GM12878 (cell line): Measurements from ENCODE around the gene TPST1. TPM values are rescaled to one million over a fixed set of nuclear protein-coding genes. Genes with fewer than 3 reads are reported as not detected.

Experiments
- ATAC-seq: fragments of 200-7000 bp; cut with Tn5 transposase; 3 replicates; pipeline ENCODE4 v1.9.1; 2020; ENCODE audit warnings: mild to moderate bottlenecking, moderate library complexity
- BruUV-seq: library from RNA; stranded (reverse); fragments of 400-500 nt; replicated peaks from 2 replicates; lab custom pipeline; 2021; lab: Mats Ljungman, UMichigan
- CTCF ChIA-PET: fragments of 300-600 bp; sonication (Branson Sonifier 250); formaldehyde crosslinking; extraction: SDS; loops from one replicate; lab custom pipeline; 2021; ENCODE audit warnings: inconsistent platforms; lab: Yijun Ruan, JAX
- POLR2A ChIA-PET: fragments of 350-600 bp; formaldehyde crosslinking; extraction: SDS; loops from one replicate; lab custom pipeline; 2021; ENCODE audit warnings: inconsistent platforms; lab: Charles Lee
- RAD21 ChIA-PET: fragments of 300-600 bp; sonication (Branson Sonifier 250); formaldehyde crosslinking; loops from one replicate; lab custom pipeline; 2023; ENCODE audit warnings: antibody characterized with exemption; ENCODE audit not compliant: unreplicated experiment; lab: Charles Lee
- SMC1A ChIA-PET: fragments of 300-600 bp; sonication (Branson Sonifier 250); formaldehyde crosslinking; loops from one replicate; lab custom pipeline; 2023; ENCODE audit not compliant: unreplicated experiment, uncharacterized antibody; lab: Charles Lee
- DNase-seq: peaks from one replicate; pipeline ENCODE4 v3.0.0-alpha.2; 2011; ENCODE audit warnings: low read depth, low spot score
- FAIRE-seq: peaks from 3 replicates; lab custom pipeline; 2011; peaks lifted over from hg19 to GRCh38; lab: Jason Lieb, UNC
- H2AFZ ChIP-seq: 2 replicates; pipeline ENCODE4 v1.6.0; 2011; ENCODE audit warnings: low read depth, low read length, control low read depth; ENCODE audit not compliant: control insufficient read depth
- H3K27ac ChIP-seq: 2 replicates; pipeline ENCODE4 v1.5.1; 2011; ENCODE audit warnings: control low read depth; ENCODE audit not compliant: control insufficient read depth, insufficient read depth
- H3K27me3 ChIP-seq, 2 experiments: replicated peaks in 1 of 2; 2 replicates each; pipeline versions ENCODE4 v1.6.0 to v1.6.1; 2011; ENCODE audit warnings: low read length in 1 of 2; ENCODE audit not compliant: control insufficient read depth in 2 of 2, insufficient read depth in 2 of 2
- H3K36me3 ChIP-seq, 2 experiments: 2 replicates each; pipeline ENCODE4 v1.5.1; 2011; ENCODE audit warnings: low read length in 1 of 2; ENCODE audit not compliant: control insufficient read depth in 2 of 2, insufficient read depth in 2 of 2
- H3K4me1 ChIP-seq: 2 replicates; pipeline ENCODE4 v1.6.1; 2011; ENCODE audit warnings: mild to moderate bottlenecking, low read length, moderate library complexity, mixed read lengths; ENCODE audit not compliant: control insufficient read depth, insufficient read depth
- H3K4me2 ChIP-seq: 2 replicates; pipeline ENCODE4 v1.6.0; 2011; ENCODE audit warnings: control low read depth; ENCODE audit not compliant: control insufficient read depth, insufficient read depth
- H3K4me3 ChIP-seq: fragments of 200-600 bp; sonication (generic); 2 replicates; pipeline ENCODE4 v1.5.1; 2016
- H3K79me2 ChIP-seq: 2 replicates; pipeline ENCODE4 v1.6.0; 2011; ENCODE audit warnings: low read length; ENCODE audit not compliant: control insufficient read depth, insufficient read depth
- H3K9ac ChIP-seq: 2 replicates; pipeline ENCODE4 v1.8.0; 2011; ENCODE audit warnings: low read length, control low read depth, mixed read lengths; ENCODE audit not compliant: control insufficient read depth, insufficient read depth
- H3K9me3 ChIP-seq: replicated peaks from 3 replicates; pipeline ENCODE4 v1.5.1; 2011; ENCODE audit warnings: mild to moderate bottlenecking, low read length; ENCODE audit not compliant: control insufficient read depth, insufficient read depth
- H4K20me1 ChIP-seq: 2 replicates; pipeline ENCODE4 v1.6.0; 2011; ENCODE audit not compliant: control insufficient read depth, insufficient read depth
- ASH2L ChIP-seq: fragments of 300-600, 200-600 bp; sonication (generic); IDR thresholded peaks from 2 replicates; pipeline ENCODE4 v1.6.1; 2017; ENCODE audit warnings: low read depth, mild to moderate bottlenecking, borderline replicate concordance
- ATF2 ChIP-seq: IDR thresholded peaks from 2 replicates; pipeline ENCODE4 v1.6.1; 2012; ENCODE audit warnings: low read length, inconsistent platforms
- CBX3 ChIP-seq: fragments of 200-600 bp; sonication (generic); IDR thresholded peaks from 2 replicates; pipeline ENCODE4 v1.6.1; 2016; ENCODE audit warnings: low read depth, borderline replicate concordance
- CBX5 ChIP-seq: sonication (generic); IDR thresholded peaks from 2 replicates; pipeline ENCODE4 v1.6.1; 2016; ENCODE audit warnings: low read depth, moderate library complexity, mild to moderate bottlenecking, inconsistent platforms
- CEBPB ChIP-seq, 2 experiments: fragments of 150-350 bp in 1 of 2; IDR thresholded peaks; 2 replicates each; pipeline ENCODE4 v1.6.1; 2012 to 2014; ENCODE audit warnings: low read depth in 2 of 2, low read length in 2 of 2, borderline replicate concordance in 1 of 2, inconsistent platforms in 1 of 2
- HDAC2 ChIP-seq: fragments of 200-600 bp; sonication (generic); IDR thresholded peaks from 2 replicates; pipeline ENCODE4 v1.6.1; 2017
- KAT2A ChIP-seq: conservative IDR thresholded peaks from 2 replicates; pipeline ENCODE4 v1.6.1; 2011; ENCODE audit warnings: low read depth, low read length; ENCODE audit not compliant: control insufficient read depth
- MEF2B ChIP-seq: fragments of 450-650 bp; IDR thresholded peaks from 2 replicates; pipeline ENCODE4 v1.6.1; 2018; ENCODE audit warnings: mild to moderate bottlenecking, moderate library complexity; ENCODE audit not compliant: partially characterized antibody, poor library complexity, severe bottlenecking
- NFXL1 ChIP-seq: fragments of 450-650 bp; IDR thresholded peaks from 2 replicates; pipeline ENCODE4 v1.6.1; 2017; ENCODE audit warnings: antibody characterized with exemption, mild to moderate bottlenecking, borderline replicate concordance
- RFX5 ChIP-seq: IDR thresholded peaks from 2 replicates; pipeline ENCODE4 v1.6.1; 2011; ENCODE audit warnings: low read depth, low read length, improper control_type of control experiment
- RUNX3 ChIP-seq: IDR thresholded peaks from 2 replicates; pipeline ENCODE4 v1.6.1; 2012; ENCODE audit warnings: low read length, inconsistent platforms
- STAT1 ChIP-seq: fragments of 450-650 bp; conservative IDR thresholded peaks from 2 replicates; pipeline ENCODE4 v1.6.1; 2014; ENCODE audit warnings: antibody characterized with exemption, mild to moderate bottlenecking
- YY1 ChIP-seq: IDR thresholded peaks from 2 replicates; pipeline ENCODE4 v1.6.1; 2011; ENCODE audit warnings: low read depth, mild to moderate bottlenecking, low read length
- WGBS: methylation state at CpG from one replicate; pipeline ENCODE4 v1.1.6; 2016; ENCODE audit warnings: low lambda C conversion rate; ENCODE audit not compliant: insufficient replicate concordance, insufficient coverage; ENCODE audit errors: missing lambda C conversion rate; 5-methylcytosine and 5-hydroxymethylcytosine counted together
- in situ Hi-C: fragments of 300-500 bp; cut with MboI; formaldehyde crosslinking; loops from 9 replicates; pipeline ENCODE4 v1.14.3; 2018; ENCODE audit warnings: mixed read lengths
- intact Hi-C: fragments of 100-400 bp; cut with micrococcal nuclease; formaldehyde crosslinking; loops from one replicate; pipeline ENCODE4 v1.14.2; 2022; ENCODE audit not compliant: unreplicated experiment
- polyA plus RNA-seq, 11 experiments: library from polyadenylated mRNA; depleted of rRNA in 4 of 11; unstranded in 6 of 11; stranded (reverse) in 5 of 11; fragments of >200 nt; fragmentation: Nextera tagmentation in 4 of 11; fragmentation: Illumina TruSeq in 1 of 11; extraction: Ambion mirVana in 4 of 11; extraction: Trizol in 1 of 11; gene quantifications; 1 replicate in 1 of 11; 2 replicates in 10 of 11; pipeline versions ENCODE4 v1.2.1 to v1.2.3, GENCODE V29; 2011 to 2016; ENCODE audit warnings: inconsistent platforms in 2 of 11, missing spikeins in 2 of 11, low read depth in 1 of 11
- total RNA-seq, 4 experiments: library from RNA; depleted of rRNA in 3 of 4; stranded (reverse); fragments of >200 nt in 3 of 4; fragmentation: Illumina TruSeq in 1 of 4; extraction: Trizol in 1 of 4; gene quantifications; 2 replicates each; pipeline versions ENCODE4 v1.2.1 to v1.2.3, GENCODE V29; 2013 to 2021
- TF ChIP-seq, protein P1 (sequence below): IDR thresholded peaks from 2 replicates; pipeline ENCODE4 v1.6.1; 2011; ENCODE audit warnings: borderline replicate concordance, low read depth, mild to moderate bottlenecking, moderate library complexity, mixed read lengths, low read length; ENCODE audit not compliant: insufficient read depth; ENCODE audit errors: extremely low read length

Gene TPST1
- total and polyA plus RNA-seq, 10 of the 15 experiments (the other 5 are each of a cell fraction or from before 2014, with no cell fraction given), result 1.1 to 10.6 (median 7.5) TPM

- no peak for TF ChIP-seq ATF2
- TF ChIP-seq CEBPB (IDR thresholded peaks at IDR 0.05; ENCODE audit: borderline replicate concordance in 1 of 2, low read depth in 2 of 2, low read length in 2 of 2), result no peak
- no peak for TF ChIP-seq HDAC2
- TF ChIP-seq CBX3, result no peak
- no peak for TF ChIP-seq YY1
- no TSS peak for BruUV-seq
- Histone ChIP-seq H4K20me1 (no peaks in the 10 kb centered on the region), H3K36me3 (no peaks in the 10 kb centered on the region), H3K9me3 (peaks cover 8% of the 10 kb centered on the region; the same call in 2 of the 3 replicates), H3K4me3 (no peak overlapping the region), H3K9ac (no peak overlapping the region), H3K27me3 (no peaks in the 10 kb centered on the region), H2AFZ (no peak overlapping the region), H3K27ac (no peak overlapping the region), H3K4me2 (no peak overlapping the region), H3K79me2 (no peaks in the 10 kb centered on the region), H3K4me1 (no peaks in the 10 kb centered on the region)
- FAIRE-seq (no peak), DNase-seq (no peak), ATAC-seq (no peak)
- ChIA-PET RAD21 (no interaction called here), SMC1A (no interaction called here), POLR2A (interaction anchor here (0.5 kb wide), 1 partner anchor 14 kb away, joined by 3 read pairs; no protein-coding TSS in a partner anchor), CTCF (interaction anchor here (0.9 kb wide), 1 partner anchor 59 kb away, joined by 3 read pairs; no protein-coding TSS in a partner anchor)
- intact Hi-C loops (no loop called here), in situ Hi-C loops (no loop called here)
Observed at GRCh38 chr7:66261941-66262340, 56.8 kb downstream of the TPST1 start.

DNA sequence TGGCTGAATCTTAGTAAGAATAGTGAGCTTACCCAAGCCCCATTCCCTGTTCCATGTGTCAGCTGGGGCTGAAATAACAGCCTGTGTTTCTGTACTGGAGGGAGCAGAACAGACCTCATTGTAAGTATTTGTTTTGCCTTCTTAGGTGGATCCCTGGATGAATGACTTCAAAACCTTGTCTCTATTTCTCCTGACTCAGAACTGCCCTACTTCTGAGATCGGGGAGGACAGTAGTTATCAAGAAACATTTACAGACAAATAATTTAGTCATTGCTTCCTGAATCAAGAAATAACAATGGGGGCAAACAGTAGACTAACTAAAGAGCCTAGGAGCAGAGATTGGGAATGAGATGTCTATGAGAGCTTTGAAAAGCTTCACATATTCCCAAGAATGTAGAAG is 58.8 kb downstream of the TPST1 start:
- in situ Hi-C loops, result no loop called here

More for the DNA sequence above, 58.8 kb downstream of the TPST1 start:
- TF ChIP-seq MEF2B (no peak), ASH2L (no peak), STAT1 (no peak), NFXL1 (no peak), KAT2A (no peak), RFX5 (no peak), CBX5 (no peak), RUNX3 (no peak)
- TF ChIP-seq, protein P1, sequence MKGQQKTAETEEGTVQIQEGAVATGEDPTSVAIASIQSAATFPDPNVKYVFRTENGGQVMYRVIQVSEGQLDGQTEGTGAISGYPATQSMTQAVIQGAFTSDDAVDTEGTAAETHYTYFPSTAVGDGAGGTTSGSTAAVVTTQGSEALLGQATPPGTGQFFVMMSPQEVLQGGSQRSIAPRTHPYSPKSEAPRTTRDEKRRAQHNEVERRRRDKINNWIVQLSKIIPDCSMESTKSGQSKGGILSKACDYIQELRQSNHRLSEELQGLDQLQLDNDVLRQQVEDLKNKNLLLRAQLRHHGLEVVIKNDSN, result no peak
- TF ChIP-seq, all 136 proteins: peak for 0
- Histone ChIP-seq H3K4me3 (no peak overlapping the region), H3K9ac (no peak overlapping the region), H2AFZ (no peak overlapping the region), H3K36me3 (no peaks in the 10 kb centered on the region), H3K9me3 (peaks cover 8% of the 10 kb centered on the region; the same call in 2 of the 3 replicates), H3K27me3 (no peaks in the 10 kb centered on the region), H3K4me1 (no peaks in the 10 kb centered on the region), H3K79me2 (no peaks in the 10 kb centered on the region), H3K4me2 (no peak overlapping the region), H4K20me1 (no peaks in the 10 kb centered on the region), H3K27ac (no peak overlapping the region)
- FAIRE-seq, result no peak
- ChIA-PET POLR2A (no interaction called here), CTCF (no interaction called here), RAD21 (no interaction called here), SMC1A (no interaction called here)
- WGBS, result 48% methylated on average over 1 of the region's 1 CpG
- DNase-seq, result no peak
- no TSS peak for BruUV-seq
- no peak for ATAC-seq
- intact Hi-C loops, result no loop called here
